MM.1S (cell line): ENCODE data around the gene SCGN.

Experiments
- DNase-seq: peaks from one replicate; pipeline ENCODE4 v3.0.0-alpha.2; 2015
- H2AFZ ChIP-seq: fragments of 300-600 bp; sonication (generic); 2 replicates; pipeline ENCODE4 v1.6.0; 2016; ENCODE audit warnings: antibody characterized with exemption, low read length
- H3F3A ChIP-seq: fragments of 300-600 bp; sonication (generic); 2 replicates; pipeline ENCODE4 v1.6.1; 2016; ENCODE audit warnings: mild to moderate bottlenecking, antibody characterized with exemption, low read length, moderate library complexity, mixed read lengths; ENCODE audit not compliant: insufficient read depth
- H3K27ac ChIP-seq: fragments of 300-600 bp; sonication (generic); 2 replicates; pipeline ENCODE4 v1.5.1; 2016; ENCODE audit warnings: mild to moderate bottlenecking, low read length
- H3K27me3 ChIP-seq: fragments of 300-600 bp; sonication (generic); replicated peaks from 2 replicates; pipeline ENCODE4 v1.6.0; 2016; ENCODE audit warnings: low read length; ENCODE audit not compliant: insufficient read depth
- H3K36me3 ChIP-seq: fragments of 300-600 bp; sonication (generic); replicated peaks from 2 replicates; pipeline ENCODE4 v1.6.1; 2016; ENCODE audit warnings: mild to moderate bottlenecking, low read length, mixed read lengths; ENCODE audit not compliant: insufficient read depth
- H3K4me1 ChIP-seq: fragments of 300-600 bp; sonication (generic); 2 replicates; pipeline ENCODE4 v1.6.1; 2016; ENCODE audit warnings: low read length, mixed read lengths
- H3K4me2 ChIP-seq: fragments of 300-600 bp; sonication (generic); 2 replicates; pipeline ENCODE4 v1.6.0; 2016; ENCODE audit warnings: low read depth, low read length
- H3K4me3 ChIP-seq: fragments of 300-600 bp; sonication (generic); 2 replicates; pipeline ENCODE4 v1.5.1; 2016; ENCODE audit warnings: low read length, mixed read lengths
- H3K79me2 ChIP-seq: fragments of 300-600 bp; sonication (generic); 2 replicates; pipeline ENCODE4 v1.6.1; 2016; ENCODE audit warnings: mixed run types, low read length, mixed read lengths
- H3K9ac ChIP-seq: fragments of 300-600 bp; sonication (generic); 2 replicates; pipeline ENCODE4 v1.6.1; 2016; ENCODE audit warnings: low read length, mixed read lengths
- H3K9me2 ChIP-seq: fragments of 300-600 bp; sonication (generic); replicated peaks from 2 replicates; pipeline ENCODE4 v1.6.1; 2016; ENCODE audit warnings: mild to moderate bottlenecking, low read length, mixed read lengths; ENCODE audit not compliant: insufficient read depth
- H3K9me3 ChIP-seq: fragments of 300-600 bp; sonication (generic); replicated peaks from 2 replicates; pipeline ENCODE4 v1.6.1; 2016; ENCODE audit warnings: mild to moderate bottlenecking, low read length, mixed read lengths; ENCODE audit not compliant: insufficient read depth
- H4K20me1 ChIP-seq: fragments of 300-600 bp; sonication (generic); 2 replicates; pipeline ENCODE4 v1.6.1; 2016; ENCODE audit warnings: mild to moderate bottlenecking, low read length, moderate library complexity, mixed read lengths; ENCODE audit not compliant: insufficient read depth
- EZH2 ChIP-seq: fragments of 300-600 bp; sonication (generic); optimal IDR thresholded peaks from 2 replicates; pipeline ENCODE3; 2017; ENCODE audit warnings: low read depth, mild to moderate bottlenecking, antibody characterized with exemption, low read length, mixed read lengths
- EZH2phosphoT487 ChIP-seq: fragments of 300-600 bp; sonication (generic); IDR thresholded peaks from 2 replicates; pipeline ENCODE4 v1.6.1; 2018; ENCODE audit warnings: antibody characterized with exemption, low read length
- TF ChIP-seq, protein P1 (sequence below): fragments of 300-600 bp; sonication (generic); IDR thresholded peaks from 2 replicates; pipeline ENCODE4 v1.5.1; 2016; ENCODE audit warnings: antibody characterized with exemption, low read length, mixed read lengths

The SCGN gene

DNA sequence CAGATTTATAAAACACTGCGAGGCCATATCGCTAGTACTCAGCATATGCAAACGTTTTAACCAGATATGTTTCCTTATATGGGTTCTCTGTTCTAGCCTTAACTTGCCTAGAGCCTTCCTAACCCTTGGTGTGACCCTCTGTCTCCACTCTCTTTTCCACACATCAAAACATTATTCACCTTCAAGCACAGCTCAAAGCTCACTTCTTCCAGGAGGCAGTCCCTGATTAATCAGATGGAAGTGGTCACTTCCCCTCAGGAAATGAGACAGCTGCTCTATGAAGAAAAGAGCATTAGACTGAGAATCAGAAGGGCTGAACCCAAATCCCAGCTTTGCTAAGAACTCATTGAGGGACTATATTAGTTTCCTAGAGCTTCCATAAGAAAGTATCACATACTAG is 62.8 kb downstream of the SCGN start:
- Histone ChIP-seq H3K4me2 (no peak overlapping the region), H3K27me3 (no peaks in the 10 kb centered on the region), H3K9me3 (no peaks in the 10 kb centered on the region), H4K20me1 (no peaks in the 10 kb centered on the region), H3K79me2 (no peaks in the 10 kb centered on the region), H3K4me3 (no peak overlapping the region), H2AFZ (no peak overlapping the region), H3K9ac (no peak overlapping the region), H3K9me2 (no peaks in the 10 kb centered on the region), H3F3A (no peaks in the 10 kb centered on the region), H3K27ac (no peak overlapping the region), H3K36me3 (no peaks in the 10 kb centered on the region), H3K4me1 (no peaks in the 10 kb centered on the region)
- DNase-seq = no peak
- TF ChIP-seq EZH2 (no peak), EZH2phosphoT487 (no peak)
- TF ChIP-seq, protein P1, sequence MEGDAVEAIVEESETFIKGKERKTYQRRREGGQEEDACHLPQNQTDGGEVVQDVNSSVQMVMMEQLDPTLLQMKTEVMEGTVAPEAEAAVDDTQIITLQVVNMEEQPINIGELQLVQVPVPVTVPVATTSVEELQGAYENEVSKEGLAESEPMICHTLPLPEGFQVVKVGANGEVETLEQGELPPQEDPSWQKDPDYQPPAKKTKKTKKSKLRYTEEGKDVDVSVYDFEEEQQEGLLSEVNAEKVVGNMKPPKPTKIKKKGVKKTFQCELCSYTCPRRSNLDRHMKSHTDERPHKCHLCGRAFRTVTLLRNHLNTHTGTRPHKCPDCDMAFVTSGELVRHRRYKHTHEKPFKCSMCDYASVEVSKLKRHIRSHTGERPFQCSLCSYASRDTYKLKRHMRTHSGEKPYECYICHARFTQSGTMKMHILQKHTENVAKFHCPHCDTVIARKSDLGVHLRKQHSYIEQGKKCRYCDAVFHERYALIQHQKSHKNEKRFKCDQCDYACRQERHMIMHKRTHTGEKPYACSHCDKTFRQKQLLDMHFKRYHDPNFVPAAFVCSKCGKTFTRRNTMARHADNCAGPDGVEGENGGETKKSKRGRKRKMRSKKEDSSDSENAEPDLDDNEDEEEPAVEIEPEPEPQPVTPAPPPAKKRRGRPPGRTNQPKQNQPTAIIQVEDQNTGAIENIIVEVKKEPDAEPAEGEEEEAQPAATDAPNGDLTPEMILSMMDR = no peak

DNA sequence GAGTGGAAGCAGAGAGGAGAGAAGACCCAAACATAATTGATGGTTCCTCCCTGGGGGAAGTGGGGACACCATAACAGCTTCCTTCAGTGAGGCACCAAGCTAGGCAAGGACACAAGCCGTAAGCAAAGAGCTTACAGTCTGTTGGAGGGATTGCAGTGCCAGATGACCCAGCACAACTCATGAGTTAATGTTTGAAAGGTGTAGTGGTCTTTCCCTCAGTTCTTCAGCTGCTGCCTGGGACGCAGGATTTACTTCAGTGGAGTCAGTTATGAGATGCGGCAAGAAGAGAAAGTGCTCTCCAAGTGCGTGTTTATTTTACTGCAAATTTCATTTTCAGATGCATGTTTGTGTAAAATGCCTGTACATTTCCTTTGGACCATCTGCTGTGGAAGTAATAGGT is 63.8 kb downstream of the SCGN start:
- H3K9me3 ChIP-seq = no peaks in the 10 kb centered on the region
- no peaks in the 10 kb centered on the region for H3K4me1 ChIP-seq
- no peak overlapping the region for H3K4me2 ChIP-seq
- DNase-seq = no peak
- H3K79me2 ChIP-seq = no peaks in the 10 kb centered on the region
- H3K9ac ChIP-seq = no peak overlapping the region
- H3K4me3 ChIP-seq = no peak overlapping the region
- H2AFZ ChIP-seq = no peak overlapping the region
- no peaks in the 10 kb centered on the region for H4K20me1 ChIP-seq
- H3F3A ChIP-seq = no peaks in the 10 kb centered on the region
- TF ChIP-seq, protein P1 = no peak
- TF ChIP-seq EZH2phosphoT487 (no peak), EZH2 (no peak)
- H3K36me3 ChIP-seq = no peaks in the 10 kb centered on the region
- H3K27me3 ChIP-seq = no peaks in the 10 kb centered on the region
- no peaks in the 10 kb centered on the region for H3K9me2 ChIP-seq
- no peak overlapping the region for H3K27ac ChIP-seq

DNA sequence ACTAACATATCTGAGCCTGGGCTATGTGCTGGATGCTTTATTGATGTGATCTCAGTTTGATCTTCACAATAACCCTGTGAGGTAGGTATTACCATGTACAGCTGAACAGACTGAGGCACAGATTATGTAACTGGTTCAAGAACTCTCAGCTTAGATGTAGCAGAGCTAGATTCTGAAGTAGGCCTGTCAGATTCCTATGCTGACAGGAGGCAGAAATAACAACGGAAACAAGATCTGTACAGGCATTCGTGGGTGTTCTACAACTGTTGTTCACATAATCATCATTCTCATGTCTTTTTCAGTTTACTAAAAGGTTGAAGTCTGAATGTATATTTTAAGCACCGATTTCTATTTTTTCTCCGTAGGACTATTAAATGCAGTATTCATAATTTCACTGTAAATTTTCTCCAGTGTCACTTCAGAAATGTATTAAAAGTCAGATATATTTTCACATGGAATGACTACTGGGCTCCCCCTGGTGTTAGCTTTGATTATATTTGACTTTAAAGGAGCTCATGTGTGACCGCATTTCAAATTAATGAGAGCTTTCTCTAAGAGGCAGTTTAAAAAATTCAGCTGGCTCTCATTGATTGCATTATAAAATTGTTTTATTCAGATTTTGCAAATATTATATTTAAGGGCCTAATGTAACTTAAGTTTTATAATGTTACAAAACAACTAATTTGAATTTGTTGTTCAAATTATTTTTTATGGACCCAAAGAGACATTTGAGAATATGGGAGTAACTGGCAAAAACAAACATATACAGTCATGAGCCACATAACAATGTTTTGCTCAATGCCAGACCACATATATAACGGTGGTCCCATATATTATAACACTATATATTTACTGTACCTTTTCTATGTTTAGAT is 66.1 kb downstream of the SCGN start:
- H3K27ac ChIP-seq = no peak overlapping the region
- no peaks in the 10 kb centered on the region for H3K4me1 ChIP-seq
- no peaks in the 10 kb centered on the region for H4K20me1 ChIP-seq
- peak; percentile 48 for DNase-seq
- no peak for TF ChIP-seq EZH2phosphoT487
- TF ChIP-seq, protein P1 = peak; percentile 51
- no peak for TF ChIP-seq EZH2
- no peak overlapping the region for H3K4me3 ChIP-seq
- H2AFZ ChIP-seq = no peak overlapping the region
- H3K27me3 ChIP-seq = no peaks in the 10 kb centered on the region
- H3K9me2 ChIP-seq = no peaks in the 10 kb centered on the region
- H3F3A ChIP-seq = no peaks in the 10 kb centered on the region
- H3K36me3 ChIP-seq = no peaks in the 10 kb centered on the region
- no peaks in the 10 kb centered on the region for H3K79me2 ChIP-seq
- no peak overlapping the region for H3K9ac ChIP-seq
- H3K9me3 ChIP-seq = no peaks in the 10 kb centered on the region
- H3K4me2 ChIP-seq = no peak overlapping the region
